Thoracic aorta (tissue), 2 donors: ENCODE measurements around the gene PSMA5. TPM values are rescaled to one million over a fixed set of nuclear protein-coding genes. Genes with fewer than 3 reads are reported as not detected.
A peak's percentile ranks its signal among the peaks of the same experiment; 100 is the strongest.

Experiments
- ATAC-seq: fragments of 150-250 bp; one replicate; pipeline ENCODE4 v1.8.0; 2017; ENCODE audit warnings: low read depth; ENCODE audit not compliant: insufficient number of reproducible peaks, low FRiP score
- DNase-seq: peaks from one replicate; pipeline ENCODE4 v3.0.0-alpha.2; 2020; ENCODE audit warnings: low spot score
- H3K27ac ChIP-seq, 2 donors: fragments of 200-600 bp; sonication (generic); 1 replicate in 1 of 2; 2 replicates in 1 of 2; pipeline ENCODE4 v1.5.1; 2016; ENCODE audit warnings: mild to moderate bottlenecking in 2 of 2, moderate library complexity in 2 of 2
- H3K27me3 ChIP-seq: fragments of 200-600 bp; sonication (generic); replicated peaks from 2 replicates; pipeline ENCODE4 v1.6.0; 2016; ENCODE audit warnings: mild to moderate bottlenecking; ENCODE audit not compliant: insufficient read depth
- H3K36me3 ChIP-seq: fragments of 200-600 bp; sonication (generic); one replicate; pipeline ENCODE4 v1.5.1; 2016
- H3K4me1 ChIP-seq, 2 donors: fragments of 200-600 bp; sonication (generic); 1 replicate in 1 of 2; 2 replicates in 1 of 2; pipeline versions ENCODE4 v1.5.1 to v1.6.0; 2016; ENCODE audit warnings: low read depth in 2 of 2, mild to moderate bottlenecking in 1 of 2; ENCODE audit not compliant: control insufficient read depth in 1 of 2
- H3K4me3 ChIP-seq: fragments of 200-600 bp; sonication (generic); 2 replicates; pipeline ENCODE4 v1.5.1; 2016; ENCODE audit warnings: mild to moderate bottlenecking
- H3K9me3 ChIP-seq: fragments of 200-600 bp; sonication (generic); 2 replicates; pipeline ENCODE4 v1.5.1; 2016
- total RNA-seq, 2 donors: library from RNA; depleted of rRNA; stranded (reverse); fragments of >200 nt; gene quantifications; one replicate each; pipeline versions ENCODE4 v1.1.0 to v1.2.3, GENCODE V29; 2016
- TF ChIP-seq, protein P1 (sequence below): fragments of 200-600 bp; sonication (generic); IDR thresholded peaks from one replicate; pipeline ENCODE4 v1.5.1; 2019; ENCODE audit warnings: antibody characterized with exemption

PSMA5 gene
- total RNA-seq, 2 donors from 2014 or later: 17.3 to 20.1 TPM

DNA sequence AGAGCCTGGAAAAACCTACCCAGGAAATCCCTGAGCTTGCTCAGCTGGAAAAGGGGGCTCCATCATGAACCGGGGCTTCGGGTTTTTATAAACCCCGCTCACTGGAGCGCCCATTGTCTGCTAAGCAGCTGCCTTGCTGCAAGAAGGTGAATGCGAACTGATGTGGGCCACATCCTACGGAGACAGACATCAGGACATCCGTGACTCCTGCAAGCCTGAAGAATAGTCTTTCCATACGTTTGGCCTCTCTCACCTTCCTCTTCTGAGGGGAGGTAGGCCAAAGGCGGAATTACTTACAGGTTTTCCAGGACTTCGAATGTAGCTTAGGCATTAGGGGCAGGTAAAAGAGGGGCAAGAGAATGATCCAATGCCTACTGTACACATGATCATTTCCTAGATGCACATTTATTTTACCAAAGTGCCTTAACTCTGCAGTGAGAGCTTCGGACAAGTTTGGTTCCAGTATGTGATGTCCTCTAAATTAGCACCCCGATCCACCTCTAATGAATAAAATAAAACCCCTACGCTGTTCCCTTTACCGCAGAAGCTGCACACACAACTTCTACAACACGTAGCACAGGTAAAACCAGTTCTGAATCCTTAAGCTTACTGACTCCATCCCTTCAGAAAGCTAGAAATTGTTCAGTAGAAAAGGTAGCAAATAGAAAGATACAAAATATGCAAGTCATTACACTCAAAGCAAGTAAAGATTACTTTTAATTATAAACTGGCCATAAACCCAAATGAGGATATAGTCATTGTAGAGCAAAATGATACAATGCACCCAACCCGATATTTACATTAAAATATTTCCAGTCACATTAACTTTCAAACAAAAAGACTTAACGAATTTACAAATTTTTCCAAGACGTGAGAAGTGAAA is 27.7 kb downstream of the PSMA5 start:
- no peaks in the 10 kb centered on the region for H3K36me3 ChIP-seq
- DNase-seq: no peak
- H3K4me1 ChIP-seq: peaks cover 25 to 26% of the 10 kb centered on the region in 2 donors
- ATAC-seq: peak; percentile 5
- peak overlapping the region; percentile 72 to 77 for H3K27ac ChIP-seq
- no peaks in the 10 kb centered on the region for H3K9me3 ChIP-seq
- TF ChIP-seq, protein P1, sequence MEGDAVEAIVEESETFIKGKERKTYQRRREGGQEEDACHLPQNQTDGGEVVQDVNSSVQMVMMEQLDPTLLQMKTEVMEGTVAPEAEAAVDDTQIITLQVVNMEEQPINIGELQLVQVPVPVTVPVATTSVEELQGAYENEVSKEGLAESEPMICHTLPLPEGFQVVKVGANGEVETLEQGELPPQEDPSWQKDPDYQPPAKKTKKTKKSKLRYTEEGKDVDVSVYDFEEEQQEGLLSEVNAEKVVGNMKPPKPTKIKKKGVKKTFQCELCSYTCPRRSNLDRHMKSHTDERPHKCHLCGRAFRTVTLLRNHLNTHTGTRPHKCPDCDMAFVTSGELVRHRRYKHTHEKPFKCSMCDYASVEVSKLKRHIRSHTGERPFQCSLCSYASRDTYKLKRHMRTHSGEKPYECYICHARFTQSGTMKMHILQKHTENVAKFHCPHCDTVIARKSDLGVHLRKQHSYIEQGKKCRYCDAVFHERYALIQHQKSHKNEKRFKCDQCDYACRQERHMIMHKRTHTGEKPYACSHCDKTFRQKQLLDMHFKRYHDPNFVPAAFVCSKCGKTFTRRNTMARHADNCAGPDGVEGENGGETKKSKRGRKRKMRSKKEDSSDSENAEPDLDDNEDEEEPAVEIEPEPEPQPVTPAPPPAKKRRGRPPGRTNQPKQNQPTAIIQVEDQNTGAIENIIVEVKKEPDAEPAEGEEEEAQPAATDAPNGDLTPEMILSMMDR: no peak
- H3K4me3 ChIP-seq: peak overlapping the region; percentile 79
- no peaks in the 10 kb centered on the region for H3K27me3 ChIP-seq

DNA sequence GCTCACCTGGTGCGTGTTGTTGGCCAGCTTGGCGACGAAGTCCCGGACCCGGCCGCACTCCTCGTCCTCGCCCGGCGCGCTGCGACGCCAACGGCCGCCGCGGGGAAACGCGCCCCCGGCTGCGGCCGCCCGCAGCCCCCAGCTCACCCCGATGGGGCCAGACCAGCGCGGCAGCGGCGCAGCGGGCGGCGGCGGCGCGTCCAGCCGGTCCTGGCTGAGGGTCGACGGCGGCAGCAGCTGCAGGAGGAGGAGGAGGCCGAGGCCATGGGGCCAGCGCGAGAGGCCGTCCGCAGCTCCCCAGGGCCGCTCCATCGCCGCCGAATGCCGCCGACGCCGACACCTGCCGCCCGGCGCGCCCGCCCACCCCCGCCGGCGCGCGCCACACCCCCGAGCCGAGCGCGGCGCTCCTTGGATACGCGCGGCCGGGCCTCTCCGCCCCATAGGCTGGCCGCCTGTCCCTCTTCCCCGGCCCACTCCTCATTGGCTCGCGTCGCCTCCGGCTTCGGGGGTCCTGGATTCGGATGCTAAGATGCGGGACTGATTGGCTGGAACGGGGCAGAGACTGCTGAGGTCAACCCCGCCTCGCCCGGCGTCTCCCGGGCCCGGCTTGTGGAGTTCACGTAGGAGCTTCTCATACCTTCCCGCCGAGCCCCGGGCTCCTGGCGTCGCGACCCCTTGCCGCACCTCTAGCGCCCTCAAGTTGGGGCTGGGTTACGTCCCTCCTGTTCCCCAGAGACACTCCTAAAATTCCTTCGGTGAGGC is 28.5 kb downstream of the PSMA5 start, which contains the start of gene SORT1:
SORT1 (minus strand) TSS at position 338 of the 762 bp plus-strand sequence; CDS start at position 312, 26 bp downstream.
- Histone ChIP-seq H3K27me3 (no peaks in the 10 kb centered on the region), H3K4me1 (peaks cover 25 to 33% of the 10 kb centered on the region in 2 donors)
- TF ChIP-seq, protein P1: no peak

DNA sequence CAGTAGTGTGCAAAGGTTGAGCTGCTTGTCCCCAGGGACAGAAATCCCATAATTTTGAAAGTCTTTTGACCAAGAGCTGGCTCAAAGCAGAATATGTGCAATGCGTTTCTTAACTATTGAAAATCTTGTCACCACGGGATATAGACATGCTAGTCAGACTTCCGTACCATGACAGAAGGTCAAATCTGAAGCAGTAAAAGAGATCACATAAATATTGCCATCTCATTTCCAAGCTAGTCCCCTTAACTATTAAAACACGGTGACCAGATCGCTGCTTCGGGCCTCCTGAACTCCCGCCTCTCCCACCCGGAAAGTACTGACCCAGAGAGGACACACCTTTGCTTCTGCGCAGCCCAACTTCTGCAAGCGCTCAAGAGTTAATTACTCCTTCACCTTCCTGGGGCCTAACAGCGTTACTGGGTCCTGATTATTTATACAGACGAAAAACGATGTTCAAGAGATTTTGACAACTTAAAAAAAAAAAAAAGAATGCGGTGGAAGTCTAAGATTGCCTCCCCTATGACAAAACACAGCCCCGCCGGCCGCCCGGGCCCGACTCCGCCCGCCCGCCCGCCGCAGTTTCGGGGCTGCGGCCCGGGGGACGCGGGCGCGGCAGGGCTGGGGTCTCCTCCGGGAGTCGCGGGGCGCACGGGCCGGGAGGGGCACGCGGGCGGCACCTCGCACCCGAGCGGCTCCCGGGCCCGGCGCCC is 29.2 kb downstream of the PSMA5 start:
- Histone ChIP-seq H3K4me3 (peak overlapping the region; percentile 79), H3K36me3 (no peaks in the 10 kb centered on the region), H3K27me3 (no peaks in the 10 kb centered on the region), H3K27ac (peak overlapping the region; percentile 88 to 92), H3K9me3 (no peaks in the 10 kb centered on the region), H3K4me1 (peaks cover 26 to 40% of the 10 kb centered on the region in 2 donors)
- TF ChIP-seq, protein P1: no peak
- DNase-seq: no peak
- no peak for ATAC-seq

More for the DNA sequence above, 28.5 kb downstream of the PSMA5 start, which contains the start of gene SORT1:
- peak; percentile 65 for DNase-seq
- Histone ChIP-seq H3K4me3 (peak within 1 kb of the TSS; percentile 79), H3K36me3 (no peaks in the 10 kb centered on the region), H3K27ac (peak within 1 kb of the TSS; percentile 88 to 92), H3K9me3 (no peaks in the 10 kb centered on the region)
- ATAC-seq: peak; percentile 30

DNA sequence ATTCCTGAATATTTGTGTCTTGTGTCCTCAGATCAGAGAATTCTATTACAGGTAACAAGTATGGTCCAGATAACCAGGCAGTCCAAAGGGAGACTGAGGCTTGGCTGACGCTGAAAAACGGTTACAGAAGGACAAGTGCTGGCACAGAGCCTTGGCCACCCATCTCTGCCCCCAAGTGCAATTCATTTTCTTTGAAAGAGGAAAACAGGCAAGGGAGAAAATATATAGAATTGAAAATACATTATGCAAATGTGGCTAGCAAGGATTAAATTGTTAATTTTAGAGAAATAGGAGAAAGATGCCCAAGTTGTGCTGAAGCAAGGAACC is 29.8 kb downstream of the PSMA5 start:
- Histone ChIP-seq H3K27me3 (no peaks in the 10 kb centered on the region), H3K4me3 (peak overlapping the region; percentile 79), H3K36me3 (no peaks in the 10 kb centered on the region), H3K4me1 (peaks cover 32 to 46% of the 10 kb centered on the region in 2 donors), H3K9me3 (no peaks in the 10 kb centered on the region), H3K27ac (peak overlapping the region; percentile 88 to 92)
- TF ChIP-seq, protein P1: no peak
- DNase-seq (no peak), ATAC-seq (no peak)
